GM18867 (cell line): ENCODE measurements around the gene ZNF595.
"Not testable (repeated sequence)": the region's sequence is repeated elsewhere in the genome, so short reads cannot be mapped to it uniquely, and the experiment has no call there.

Experiments
- ATAC-seq: cut with Tn5 transposase; IDR thresholded peaks from one replicate; pipeline ENCODE4 v1.9.1; 2021; ENCODE audit warnings: mild to moderate bottlenecking, moderate library complexity; ENCODE audit not compliant: unreplicated experiment

Gene ZNF595

GRCh38 chr4:52804-53479 is at the start of gene ZNF595:
ZNF595 (plus strand) TSS chr4:53321; CDS start chr4:53489, 168 bp downstream.
- peak; percentile 64 for ATAC-seq

DNA sequence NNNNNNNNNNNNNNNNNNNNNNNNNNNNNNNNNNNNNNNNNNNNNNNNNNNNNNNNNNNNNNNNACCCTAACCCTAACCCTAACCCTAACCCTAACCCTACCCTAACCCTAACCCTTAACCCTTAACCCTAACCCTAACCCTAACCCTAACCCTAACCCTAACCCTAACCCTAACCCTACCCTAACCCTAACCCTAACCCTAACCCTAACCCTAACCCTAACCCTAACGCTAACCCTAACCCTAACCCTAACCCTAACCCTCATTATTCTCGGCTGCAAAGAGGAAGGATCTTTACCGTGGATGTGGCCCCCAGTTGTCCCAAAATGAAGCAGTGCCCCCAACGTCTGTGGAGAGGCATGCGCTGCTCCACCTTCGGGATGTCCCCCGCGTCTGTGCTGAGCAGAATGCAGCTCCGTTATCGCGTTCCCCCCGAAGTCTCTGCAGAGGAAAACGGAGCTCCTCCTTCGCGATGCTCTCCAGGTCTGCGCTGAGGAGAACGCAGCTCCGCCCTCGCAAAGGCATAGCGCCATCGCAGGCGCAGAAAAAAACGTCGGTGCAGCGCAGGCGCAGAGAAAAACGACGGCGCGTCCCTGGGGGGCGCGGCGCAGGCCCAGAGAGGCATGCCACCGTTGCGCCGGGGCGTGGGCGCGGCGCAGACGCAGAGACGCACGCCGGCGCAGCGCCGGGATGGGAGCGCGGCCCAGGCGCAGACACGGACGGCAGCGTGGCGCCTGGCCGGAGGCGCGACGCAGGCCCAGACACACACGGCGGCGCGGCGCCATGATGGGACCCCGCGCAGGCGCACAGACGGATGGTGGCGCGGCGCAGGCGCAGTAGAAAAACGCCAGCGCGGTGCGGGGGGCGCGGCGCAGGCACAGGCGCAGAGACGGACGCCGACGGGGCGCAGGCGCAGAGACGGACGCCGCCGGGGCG is 42.9 kb upstream of the ZNF595 start:
- ATAC-seq = not testable (repeated sequence)

GRCh38 chr4:11095-11815 is 41.9 kb upstream of the ZNF595 start:
- not testable (repeated sequence) for ATAC-seq

- peak; percentile 58 for ATAC-seq
Measured at GRCh38 chr4:11816-12417, 41.2 kb upstream of the ZNF595 start.

- not testable (repeated sequence) for ATAC-seq
Measured at GRCh38 chr4:18128-18527, 35.0 kb upstream of the ZNF595 start.

DNA sequence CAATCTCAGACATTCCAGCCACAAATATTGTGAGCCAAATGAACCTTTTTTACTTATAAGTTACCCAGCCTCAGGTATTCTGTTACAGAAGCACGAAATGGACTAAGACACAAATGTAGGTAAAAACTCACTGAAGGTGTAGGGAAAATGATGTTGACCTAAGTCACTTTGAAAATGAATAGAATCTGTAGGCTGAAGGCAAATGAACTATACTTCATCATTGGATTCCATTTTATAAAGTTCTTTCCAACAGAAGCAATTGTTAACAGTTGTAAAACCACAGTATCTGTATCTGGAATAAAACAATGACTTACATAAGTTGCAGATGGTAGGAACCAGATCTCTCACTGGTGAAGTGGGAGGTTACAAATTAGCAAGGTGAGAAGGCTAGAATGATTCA is 34.5 kb upstream of the ZNF595 start:
- ATAC-seq = not testable (repeated sequence)

GRCh38 chr4:22882-23281 is 30.2 kb upstream of the ZNF595 start:
- ATAC-seq = not testable (repeated sequence)

DNA sequence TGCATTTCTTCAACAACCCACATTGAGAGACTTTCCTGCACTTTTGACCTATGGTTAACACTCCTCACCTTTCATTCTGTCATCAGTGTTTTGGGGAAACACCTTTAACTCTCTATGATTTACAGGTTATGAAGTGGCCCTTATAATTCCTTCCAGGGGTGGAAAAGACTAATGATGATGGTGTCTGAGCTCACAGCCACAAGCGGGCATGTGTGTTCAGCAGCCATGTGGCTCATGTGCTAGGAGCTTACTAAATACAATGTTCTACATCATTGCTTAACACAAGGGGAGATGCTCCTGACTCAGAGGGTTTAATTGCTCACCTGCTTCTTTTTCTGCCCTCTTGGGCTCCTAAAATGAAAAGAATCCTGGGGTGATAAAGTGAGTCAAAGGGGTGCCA is 28.8 kb upstream of the ZNF595 start:
- ATAC-seq = not testable (repeated sequence)

GRCh38 chr4:27501-27900 is 25.6 kb upstream of the ZNF595 start:
- not testable (repeated sequence) for ATAC-seq

DNA sequence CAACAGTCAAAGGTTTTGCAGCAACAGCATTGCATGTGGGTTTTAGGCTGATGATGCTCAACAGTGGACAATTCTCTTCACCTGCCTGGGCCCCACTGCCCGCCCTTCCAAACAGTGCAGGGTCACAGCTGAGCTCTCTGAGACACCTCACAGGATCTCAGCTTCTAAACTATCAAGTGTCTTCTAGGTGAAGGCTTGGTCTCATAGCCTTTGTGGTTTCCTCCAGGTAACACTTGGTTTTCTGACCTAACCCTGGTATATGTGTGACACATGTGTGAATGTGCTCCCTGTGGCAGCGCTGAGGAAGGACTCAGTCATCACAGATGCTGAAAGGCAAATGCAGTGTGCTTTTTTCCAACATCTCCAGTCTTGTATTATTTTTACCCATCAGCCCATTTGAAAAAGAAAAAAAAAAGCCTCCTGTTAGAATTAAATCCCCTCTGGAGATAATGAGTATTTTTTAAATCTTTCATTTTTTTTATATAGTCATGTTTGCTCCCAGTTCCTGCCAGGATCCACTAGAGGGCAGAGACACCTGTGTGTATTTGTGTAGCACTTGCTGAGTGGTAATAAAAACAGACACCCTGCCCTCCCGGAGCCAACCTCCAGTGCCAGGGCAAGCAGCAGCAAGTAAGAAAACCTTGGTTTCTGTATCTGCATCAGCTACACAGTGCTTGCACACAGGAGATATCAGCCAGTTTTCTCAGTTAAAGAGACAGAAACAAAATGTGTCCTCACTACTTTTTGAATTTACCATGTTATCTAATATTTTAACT is 24.2 kb upstream of the ZNF595 start:
- ATAC-seq = peak; percentile 57

- not testable (repeated sequence) for ATAC-seq
Measured at GRCh38 chr4:33314-33713, 19.8 kb upstream of the ZNF595 start.

DNA sequence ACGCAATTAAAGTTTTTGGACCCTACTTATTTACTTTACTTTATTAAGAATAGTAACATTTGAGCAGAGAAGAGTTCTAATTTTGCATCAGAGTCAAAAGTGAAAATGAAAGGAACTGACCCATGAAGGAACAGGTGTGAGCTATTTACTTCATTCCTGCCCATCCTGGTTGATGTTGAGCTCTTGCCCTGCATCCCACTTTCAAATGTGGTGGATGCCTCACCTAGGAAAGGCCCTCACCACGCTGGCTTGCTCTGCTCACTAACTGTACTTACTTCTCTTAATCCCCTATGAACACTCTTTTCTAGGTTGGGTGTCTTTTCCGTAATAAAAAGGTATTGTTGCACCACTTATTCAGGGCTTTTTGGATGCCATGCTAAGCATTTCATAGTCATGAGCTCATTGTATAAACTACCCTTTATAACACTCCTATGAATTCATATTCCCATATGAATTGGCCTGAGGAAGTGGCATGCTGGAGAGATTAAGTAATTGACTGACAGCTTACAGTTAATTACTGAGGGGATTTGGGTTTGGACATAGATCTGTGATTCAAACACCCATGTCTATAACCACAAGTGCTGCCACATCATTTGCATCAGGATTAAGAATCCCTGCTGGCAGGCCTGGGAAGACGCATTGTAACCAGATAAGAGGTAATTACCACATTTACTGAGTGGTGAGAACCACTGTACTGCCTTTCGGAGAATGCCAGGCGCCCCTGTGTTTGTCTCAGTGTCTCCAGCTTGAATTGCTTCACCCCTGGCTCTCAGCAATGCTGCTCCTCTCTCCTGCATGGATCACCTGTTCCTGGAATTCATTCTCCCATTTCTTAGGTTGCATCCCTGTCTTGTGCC is 16.3 kb upstream of the ZNF595 start:
- not testable (repeated sequence) for ATAC-seq

- ATAC-seq = not testable (repeated sequence)
Measured at GRCh38 chr4:38202-38601, 14.9 kb upstream of the ZNF595 start.

- not testable (repeated sequence) for ATAC-seq
Measured at GRCh38 chr4:43375-43774, 9.7 kb upstream of the ZNF595 start.

- peak; percentile 2 for ATAC-seq
Measured at GRCh38 chr4:51253-51652, 1.9 kb upstream of the ZNF595 start.

GRCh38 chr4:51655-52277 is 1.4 kb upstream of the ZNF595 start:
- ATAC-seq = peak; percentile 40

DNA sequence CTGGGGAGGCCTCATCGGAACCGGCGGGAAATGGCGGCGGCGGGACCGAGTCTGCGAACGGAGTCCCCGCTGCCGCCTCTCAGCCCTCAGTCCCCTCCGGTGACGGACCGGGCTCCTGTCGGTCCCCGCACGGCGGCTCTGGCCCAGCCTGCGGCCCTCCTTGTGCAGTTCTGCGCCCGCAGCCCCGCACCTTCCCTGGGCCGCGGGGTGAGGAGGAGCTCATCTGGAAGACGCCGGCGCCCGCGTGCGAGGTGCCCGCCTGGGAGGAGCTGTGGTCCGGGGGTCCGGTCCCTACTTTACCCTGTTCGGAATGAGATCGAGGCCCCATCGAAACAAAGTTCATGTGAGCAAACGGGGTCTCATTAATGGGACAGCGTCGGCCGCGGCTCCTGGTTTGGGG is 400 bp downstream of the ZNF595 start:
- ATAC-seq = not testable (repeated sequence)

- ATAC-seq = not testable (repeated sequence)
Measured at GRCh38 chr4:64733-65132, 11.6 kb downstream of the ZNF595 start.

GRCh38 chr4:71830-72229 is 18.7 kb downstream of the ZNF595 start:
- no peak for ATAC-seq
